ENCODE results near the gene SRP68. TPM values are rescaled to one million over a fixed set of nuclear protein-coding genes. Genes with fewer than 3 reads are reported as not detected.
A peak's percentile ranks its signal among the peaks of the same experiment; 100 is the strongest.

Gene SRP68
- total and polyA plus RNA-seq, 3 donors from 2014 or later, result 49.2 to 79.6 (median 53.4) TPM

- Histone ChIP-seq H3K9me3 (no peaks in the 10 kb centered on the region), H3K4me3 (no peak overlapping the region), H3K36me3 (ENCODE audit: low read depth, missing control alignments) (no peaks in the 10 kb centered on the region), H3K27ac (no peak overlapping the region), H3K4me1 (no peaks in the 10 kb centered on the region), H3K27me3 (no peaks in the 10 kb centered on the region)
- intact Hi-C loops (cut with DNase I; ENCODE audit: low total_unique reads), result no loop called here
- 89 to 91% methylated on average over 7 of the region's 7 CpGs for WGBS, 2 donors
- TF ChIP-seq CTCF (IDR thresholded peaks at IDR 0.05), result no peak
- no peak for TF ChIP-seq POLR2A (IDR thresholded peaks at IDR 0.05)
- no peak for DNase-seq
Measured at GRCh38 chr17:76115138-76115754, 42.9 kb upstream of the SRP68 start.

- no peak for TF ChIP-seq CTCF (IDR thresholded peaks at IDR 0.05)
- TF ChIP-seq POLR2A (IDR thresholded peaks at IDR 0.05), result no peak
- Histone ChIP-seq H3K9me3 (no peaks in the 10 kb centered on the region), H3K27me3 (no peaks in the 10 kb centered on the region), H3K27ac (no peak overlapping the region), H3K36me3 (ENCODE audit: low read depth, missing control alignments) (no peaks in the 10 kb centered on the region), H3K4me3 (no peak overlapping the region), H3K4me1 (no peaks in the 10 kb centered on the region)
- no peak for DNase-seq
- intact Hi-C loops (cut with DNase I; ENCODE audit: low total_unique reads), result no loop called here
- WGBS, 2 donors, result 89 to 92% methylated on average over 2 of the region's 2 CpGs
Measured at GRCh38 chr17:76111956-76112355, 39.6 kb upstream of the SRP68 start.

- intact Hi-C loops (cut with DNase I; ENCODE audit: low total_unique reads), result no loop called here
- Histone ChIP-seq H3K9me3 (no peaks in the 10 kb centered on the region), H3K36me3 (ENCODE audit: low read depth, missing control alignments) (no peaks in the 10 kb centered on the region), H3K4me3 (no peak overlapping the region), H3K4me1 (peaks cover 4% of the 10 kb centered on the region), H3K27me3 (no peaks in the 10 kb centered on the region), H3K27ac (no peak overlapping the region)
- 85 to 90% methylated on average over 6 of the region's 6 CpGs for WGBS, 2 donors
- TF ChIP-seq CTCF (IDR thresholded peaks at IDR 0.05), result peak in 2 of 3 experiments; percentile 11 to 17
- TF ChIP-seq POLR2A (IDR thresholded peaks at IDR 0.05), result no peak
- DNase-seq, result no peak
Measured at GRCh38 chr17:76107509-76107908, 35.2 kb upstream of the SRP68 start.

- intact Hi-C loops (cut with DNase I; ENCODE audit: low total_unique reads), result no loop called here
Measured at GRCh38 chr17:76106703-76107102, 34.4 kb upstream of the SRP68 start.

More at GRCh38 chr17:76106703-76107102, 34.4 kb upstream of the SRP68 start:
- TF ChIP-seq CTCF (IDR thresholded peaks at IDR 0.05), result no peak
- no peak for TF ChIP-seq POLR2A (IDR thresholded peaks at IDR 0.05)
- Histone ChIP-seq H3K36me3 (ENCODE audit: low read depth, missing control alignments) (no peaks in the 10 kb centered on the region), H3K9me3 (no peaks in the 10 kb centered on the region), H3K27me3 (no peaks in the 10 kb centered on the region), H3K4me3 (no peak overlapping the region), H3K4me1 (peaks cover 6% of the 10 kb centered on the region), H3K27ac (no peak overlapping the region)
- 83 to 90% methylated on average over 3 of the region's 3 CpGs for WGBS, 2 donors
- DNase-seq, result no peak

All from testis (tissue), 3 donors.